Hematopoietic multipotent progenitor cell treated with erythropoietin and hydrocortisone succinate and interleukin-3 and kit ligand, for 4 days (in vitro differentiated cells): ENCODE data around the gene TMEM74B.

ENCODE experiments used
- DNase-seq: peaks from one replicate; pipeline ENCODE4 v3.0.0-alpha.2; 2015

TMEM74B gene

GRCh38 chr20:1204576-1204975 lies 19.8 kb upstream of the TMEM74B start:
- DNase-seq: no peak

- DNase-seq: peak; percentile 23
Measured at GRCh38 chr20:1204113-1204512, 19.3 kb upstream of the TMEM74B start.

GRCh38 chr20:1203630-1204029 lies 18.8 kb upstream of the TMEM74B start:
- DNase-seq: no peak

DNA sequence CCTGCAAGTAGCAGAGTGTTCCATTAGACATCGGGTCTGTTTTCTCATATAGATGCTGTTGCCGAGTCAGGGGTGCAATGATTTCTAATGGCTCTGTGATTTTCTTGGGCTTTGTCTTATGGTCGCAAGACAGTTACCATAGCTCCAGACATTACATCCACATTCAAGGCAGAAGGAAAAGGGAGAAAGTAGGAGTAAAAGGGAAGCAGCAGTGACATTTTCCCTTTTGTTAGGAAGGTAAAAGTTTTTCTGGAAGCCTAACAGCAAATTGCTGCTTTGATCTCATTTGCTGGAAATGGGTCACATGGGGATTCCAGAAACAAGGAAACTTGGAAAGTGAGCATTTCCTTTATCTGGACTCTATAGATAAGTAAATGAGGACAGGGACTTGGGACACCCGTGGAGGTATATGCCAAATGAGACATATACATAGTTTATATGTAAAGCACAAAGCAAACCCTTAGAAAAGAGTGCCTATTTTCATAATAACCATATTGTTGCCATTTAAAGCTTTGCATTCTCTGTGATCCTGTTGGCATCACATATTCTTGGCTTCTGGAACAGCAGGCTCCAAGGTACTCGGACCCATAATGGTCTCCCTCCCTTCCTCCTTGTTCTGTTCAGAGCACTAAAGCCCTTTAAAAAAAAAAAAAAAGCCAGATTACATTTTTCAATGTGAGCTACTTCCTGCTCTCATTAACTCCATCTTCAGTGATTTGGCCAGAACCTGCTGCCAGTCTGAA lies 18.2 kb upstream of the TMEM74B start, which contains the start of gene C20orf202:
TSS of gene C20orf202 (plus strand) at position 693 of the 743 bp plus-strand sequence. CDS start 132 bp downstream, outside the sequence.
- DNase-seq: no peak

DNA sequence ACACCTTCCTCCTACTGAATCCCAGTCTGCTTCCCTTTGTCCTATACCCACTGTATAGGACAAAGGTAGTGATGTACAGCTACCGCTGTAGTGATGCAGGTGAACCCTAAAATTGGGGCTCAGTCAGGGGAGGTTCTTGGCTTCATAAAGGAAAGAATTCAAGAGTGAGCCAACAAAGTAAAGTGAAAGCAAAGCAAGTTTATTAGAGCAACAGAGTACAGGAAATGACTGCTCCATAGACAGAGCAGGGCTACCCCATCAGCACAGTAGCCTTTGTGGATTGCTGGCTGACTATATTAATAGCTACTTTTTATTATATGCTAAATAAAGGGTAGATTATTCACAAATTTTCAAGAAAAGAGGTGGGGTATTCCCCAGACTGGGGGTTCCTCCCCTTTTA lies 15.2 kb upstream of the TMEM74B start:
- DNase-seq: no peak

DNA sequence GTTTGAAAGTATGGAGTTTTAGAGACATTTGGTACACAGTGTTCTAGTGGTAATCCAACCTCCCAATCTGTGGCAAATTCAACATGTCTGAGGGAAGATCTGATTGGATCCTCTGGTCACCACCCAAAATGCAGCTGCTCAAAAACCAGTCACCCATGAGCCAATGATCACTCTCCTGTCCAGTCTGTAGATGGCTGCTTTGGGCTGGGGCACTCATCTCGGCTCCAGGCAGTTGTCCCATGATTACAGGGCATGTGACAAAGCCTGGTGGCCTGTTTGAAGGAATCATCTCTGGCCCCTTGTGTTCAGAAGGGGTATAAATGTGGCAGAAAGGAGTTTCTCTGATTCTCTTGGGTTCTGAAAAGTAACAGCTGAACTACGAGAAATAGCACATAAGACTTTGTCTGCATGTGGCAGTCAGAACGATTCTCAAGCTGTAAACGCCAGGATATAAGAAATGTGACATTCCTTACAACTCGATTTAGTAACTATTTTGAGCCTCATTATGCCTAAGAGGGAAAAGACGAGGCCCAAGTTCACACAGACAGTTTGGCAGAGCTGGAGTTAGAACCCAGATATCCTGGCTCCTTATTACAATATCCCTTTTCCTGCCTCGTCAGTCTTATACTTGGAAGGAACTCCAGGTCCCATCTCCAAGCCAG lies 14.6 kb upstream of the TMEM74B start:
- DNase-seq: no peak

- DNase-seq: no peak
Measured at GRCh38 chr20:1198751-1199150, 14.0 kb upstream of the TMEM74B start.

GRCh38 chr20:1197801-1198200 lies 13.0 kb upstream of the TMEM74B start:
- DNase-seq: no peak

DNA sequence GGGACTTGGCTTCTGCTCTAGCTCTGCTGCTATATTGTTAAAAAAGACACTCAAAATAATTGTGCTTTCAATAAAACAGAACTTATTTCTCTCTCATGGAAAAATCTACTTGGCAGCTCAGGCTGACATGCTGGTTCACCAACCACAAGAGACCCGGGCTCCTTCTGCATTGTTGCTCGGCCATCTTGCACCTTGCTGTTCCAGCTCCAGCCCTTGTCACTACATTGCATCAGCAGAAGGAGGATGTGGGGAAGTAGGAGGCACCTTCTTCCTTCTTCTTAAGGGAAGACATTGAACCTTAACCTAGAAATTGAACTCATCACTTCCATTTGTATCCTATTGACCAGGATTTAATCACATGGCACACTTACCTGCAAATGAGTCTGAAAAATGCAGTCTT lies 11.9 kb upstream of the TMEM74B start:
- no peak for DNase-seq

DNA sequence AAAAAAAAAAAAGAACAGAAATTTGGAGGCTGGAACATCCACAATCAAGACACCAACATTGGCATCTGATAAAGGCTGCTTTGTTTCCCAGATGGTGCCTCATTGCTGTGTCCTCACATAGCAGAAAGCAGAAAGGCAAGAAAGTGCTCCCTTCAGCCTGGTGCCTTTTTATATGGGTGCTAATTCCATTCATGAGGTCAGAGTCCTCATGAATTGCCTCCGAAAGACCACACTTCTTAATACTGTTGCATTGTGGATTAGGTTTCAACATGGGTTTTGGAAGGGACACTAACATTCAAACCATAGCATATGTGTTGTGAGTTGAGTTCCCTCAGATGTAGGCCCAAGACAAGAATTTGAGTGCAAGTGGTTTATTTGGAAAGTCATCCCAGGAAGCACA lies 10.4 kb upstream of the TMEM74B start:
- no peak for DNase-seq

DNA sequence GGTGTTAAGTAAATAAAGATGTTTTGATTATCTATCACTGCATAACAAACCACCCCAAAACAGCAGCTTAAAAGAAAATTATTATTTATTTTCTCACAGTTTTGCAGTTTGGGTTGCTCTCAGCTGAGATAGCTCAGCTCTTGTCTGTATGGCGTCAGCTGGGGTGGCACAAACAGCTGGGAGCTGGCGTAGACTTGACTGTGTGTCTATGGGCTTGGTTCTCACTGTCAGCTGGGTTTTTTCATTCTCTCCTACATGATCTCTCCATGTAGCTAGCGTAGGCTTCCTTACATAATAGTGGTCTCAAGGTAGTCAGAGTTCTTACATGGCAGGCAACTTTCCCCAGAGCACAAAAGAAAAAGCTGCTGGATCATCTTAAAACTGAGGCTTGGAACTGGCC lies 6.5 kb upstream of the TMEM74B start:
- DNase-seq: no peak

GRCh38 chr20:1190847-1191246 lies 6.1 kb upstream of the TMEM74B start:
- no peak for DNase-seq

GRCh38 chr20:1189827-1190226 lies 5.0 kb upstream of the TMEM74B start:
- no peak for DNase-seq

- DNase-seq: no peak
Measured at GRCh38 chr20:1188347-1188746, 3.6 kb upstream of the TMEM74B start.

DNA sequence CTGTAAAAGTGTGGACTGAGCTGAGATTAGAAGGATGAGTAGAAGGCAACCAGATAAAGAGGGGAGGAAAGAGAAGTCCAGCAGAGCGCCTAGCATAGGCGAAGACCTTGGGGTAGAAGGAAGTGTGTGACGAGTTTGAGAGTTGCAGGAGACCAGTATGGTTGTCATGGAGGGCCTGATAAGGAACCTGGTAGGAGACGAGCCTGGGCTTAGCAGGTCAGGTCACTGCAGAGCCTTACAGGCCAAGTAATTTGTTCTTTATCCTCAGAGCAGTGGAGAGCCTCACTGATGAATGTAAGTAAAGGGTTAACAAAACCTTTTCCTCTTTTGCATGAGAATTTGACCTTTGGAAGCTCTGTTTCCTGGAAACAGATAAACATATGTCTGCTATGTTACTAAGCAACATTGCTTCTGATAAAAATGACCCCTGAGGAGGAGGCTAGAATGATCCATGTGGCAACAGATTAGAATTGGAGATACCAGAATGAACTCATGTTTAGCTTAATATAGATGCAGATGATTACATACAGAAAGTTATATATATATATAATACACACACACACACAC lies 2.9 kb upstream of the TMEM74B start:
- DNase-seq: peak; percentile 58

DNA sequence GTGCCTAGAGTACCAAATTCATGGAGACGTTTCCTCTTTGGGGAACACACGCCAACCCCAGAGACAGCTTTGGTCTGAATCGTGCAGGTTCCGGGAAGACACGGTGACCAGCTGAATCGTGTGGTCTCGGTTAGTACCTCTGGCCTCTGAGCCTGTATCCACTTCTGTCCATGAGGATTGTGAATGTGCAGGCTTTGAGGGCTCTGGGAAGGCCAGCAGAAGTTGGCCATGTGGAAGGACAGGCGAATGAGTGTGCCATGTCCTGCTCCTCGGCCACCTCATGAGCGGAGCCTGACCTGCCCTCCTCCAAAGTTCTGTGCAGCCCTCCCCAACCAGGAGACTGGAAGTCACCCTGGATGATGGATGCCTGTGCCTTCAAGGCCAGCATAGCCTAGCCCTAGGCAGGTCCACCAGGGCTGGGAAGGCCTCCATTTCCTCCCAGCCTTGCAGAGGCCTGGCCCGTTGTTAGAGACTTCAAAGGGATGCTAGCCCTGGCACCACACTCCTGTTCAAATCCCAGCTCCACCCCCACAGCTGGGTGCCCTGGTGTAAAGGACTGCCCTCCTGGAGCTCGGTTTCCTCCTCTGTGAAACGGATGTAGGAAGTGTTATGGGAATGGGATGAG lies 1.7 kb upstream of the TMEM74B start:
- DNase-seq: no peak

- DNase-seq: peak; percentile 80
Measured at GRCh38 chr20:1185790-1186334, 1.1 kb upstream of the TMEM74B start.

DNA sequence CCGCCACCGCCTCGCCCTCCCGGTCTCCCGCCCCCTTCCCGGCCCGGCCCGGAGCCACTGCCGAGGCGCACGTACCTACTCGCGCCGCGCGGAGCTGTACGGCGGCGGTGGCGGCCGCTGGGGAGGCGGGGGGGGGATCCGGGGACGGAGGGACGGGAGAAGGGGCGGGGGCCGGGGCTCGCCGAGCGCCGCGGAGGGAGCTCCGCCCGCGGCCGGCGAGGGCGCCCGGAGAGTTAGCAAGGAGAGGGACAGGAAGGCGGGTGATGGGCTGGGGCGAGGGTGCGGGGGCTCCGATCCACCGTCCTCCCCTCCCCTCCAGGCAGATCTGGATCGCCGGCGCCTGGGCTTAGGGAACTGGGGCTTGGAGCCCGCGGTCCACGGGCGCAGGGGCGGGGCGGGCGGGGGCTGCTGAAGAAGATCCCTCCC lies 548 bp upstream of the TMEM74B start:
- DNase-seq: no peak

DNA sequence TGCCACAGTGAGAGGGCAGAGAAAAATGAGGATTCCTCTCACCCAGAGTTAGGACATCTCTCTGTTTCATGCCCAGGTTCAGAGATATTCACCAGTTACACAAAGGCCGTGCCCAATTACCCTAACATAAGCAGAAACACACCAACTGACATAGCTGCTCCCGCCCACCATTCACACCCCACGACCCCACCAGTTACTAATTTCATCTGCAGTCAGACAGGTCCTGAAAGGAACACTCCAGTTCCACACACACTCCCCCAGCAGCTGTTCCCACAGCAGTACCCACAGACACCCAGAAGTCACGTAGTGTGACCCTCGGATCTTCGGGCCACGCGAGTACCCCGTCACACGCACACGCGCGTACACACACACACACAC lies 532 bp downstream of the TMEM74B start:
- DNase-seq: no peak

GRCh38 chr20:1183153-1183552 lies 1.6 kb downstream of the TMEM74B start:
- no peak for DNase-seq

DNA sequence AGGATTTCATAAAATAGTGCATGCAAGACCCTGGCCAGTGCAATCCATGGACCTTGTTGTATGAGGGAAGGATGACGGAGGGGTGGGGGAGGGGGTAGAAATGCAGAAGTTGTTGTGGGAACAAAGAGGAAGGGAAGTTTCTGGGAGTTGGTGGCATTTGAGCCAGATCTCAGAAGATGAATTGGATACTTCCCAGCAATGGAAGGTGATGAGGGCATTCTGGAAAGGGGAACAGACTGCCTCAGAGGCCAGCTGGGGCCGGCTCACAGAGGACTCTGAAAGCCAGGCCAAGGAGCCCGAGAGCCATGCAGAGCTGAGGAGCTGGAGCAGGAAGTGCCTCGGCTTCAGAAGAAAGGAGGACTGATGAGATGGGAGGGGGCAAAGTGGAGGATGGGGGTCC lies 2.7 kb downstream of the TMEM74B start:
- no peak for DNase-seq

- no peak for DNase-seq
Measured at GRCh38 chr20:1180949-1181348, 3.8 kb downstream of the TMEM74B start.

DNA sequence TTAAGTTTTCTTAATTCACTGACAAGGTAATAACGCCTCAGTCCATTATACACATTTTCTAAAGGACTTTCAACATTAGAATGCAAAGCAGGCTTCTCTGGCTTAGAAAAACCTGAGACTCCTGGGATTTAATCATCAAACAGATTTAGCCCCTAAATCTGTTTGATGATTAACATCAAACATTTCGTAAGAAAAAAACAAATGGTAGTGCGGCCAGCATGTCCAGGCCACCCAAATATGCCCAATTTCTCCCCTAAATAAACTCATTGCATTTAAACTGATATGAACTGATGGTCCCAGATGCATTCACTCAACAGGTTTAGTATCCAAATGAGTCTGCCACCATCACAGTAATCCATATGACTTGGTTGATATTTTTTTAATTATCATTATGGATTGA lies 6.2 kb downstream of the TMEM74B start:
- no peak for DNase-seq

DNA sequence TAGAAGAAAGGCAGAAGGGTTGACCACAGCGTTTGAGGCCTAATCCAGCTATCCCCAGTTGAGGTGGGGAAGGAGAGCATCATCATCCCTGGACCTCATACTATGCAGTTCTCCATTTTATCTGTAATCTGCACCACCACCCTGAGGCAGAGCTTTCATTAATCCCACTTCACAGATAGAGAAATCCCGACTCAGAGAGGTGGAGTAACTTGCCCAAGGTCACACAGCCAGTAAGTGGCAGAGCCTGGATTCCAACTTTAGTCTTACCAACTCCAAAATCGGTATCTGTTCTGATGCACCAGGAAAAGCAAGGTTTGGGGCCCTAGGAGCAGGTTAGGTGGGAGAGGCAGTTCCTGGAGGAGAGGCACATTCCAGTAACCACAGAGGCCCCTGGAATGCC lies 6.7 kb downstream of the TMEM74B start:
- no peak for DNase-seq
